A673 (cell line): ENCODE data around the gene FAM83F. TPM values are rescaled to one million over a fixed set of nuclear protein-coding genes. Genes with fewer than 3 reads are reported as not detected.

Source experiments
- BruUV-seq: library from RNA; stranded (reverse); fragments of 400-500 nt; replicated peaks from 2 replicates; lab custom pipeline; 2021; lab: Mats Ljungman, UMichigan
- CTCF ChIA-PET: fragments of 300-600 bp; sonication (Branson Sonifier 250); formaldehyde crosslinking; loops from one replicate; lab custom pipeline; 2022; ENCODE audit warnings: antibody characterized with exemption; lab: Charles Lee
- POLR2A ChIA-PET: fragments of 300-600 bp; sonication (Branson Sonifier 250); formaldehyde crosslinking; loops from one replicate; lab custom pipeline; 2022; ENCODE audit warnings: antibody characterized with exemption; ENCODE audit not compliant: low non-redundant PET; lab: Charles Lee
- DNase-seq: peaks from one replicate; pipeline ENCODE4 v3.0.0-alpha.2; 2015; ENCODE audit warnings: low spot score
- H3K27ac ChIP-seq: fragments of 200-600 bp; sonication (generic); 2 replicates; pipeline ENCODE4 v1.5.1; 2016; ENCODE audit warnings: mixed run types, low read depth, mild to moderate bottlenecking, mixed read lengths, antibody characterized with exemption, low read length; ENCODE audit not compliant: poor library complexity, severe bottlenecking
- H3K27me3 ChIP-seq: fragments of 200-600 bp; sonication (generic); replicated peaks from 2 replicates; pipeline ENCODE4 v1.6.1; 2017; ENCODE audit warnings: mixed run types, low read depth, mild to moderate bottlenecking, mixed read lengths, antibody characterized with exemption, low read length; ENCODE audit not compliant: insufficient read depth, poor library complexity
- H3K36me3 ChIP-seq: fragments of 200-600 bp; sonication (generic); 2 replicates; pipeline ENCODE4 v1.6.1; 2016; ENCODE audit warnings: mixed run types, mild to moderate bottlenecking, mixed read lengths, antibody characterized with exemption, low read length; ENCODE audit not compliant: insufficient read depth, poor library complexity, severe bottlenecking
- H3K4me1 ChIP-seq: fragments of 200-600 bp; sonication (generic); 2 replicates; pipeline ENCODE4 v1.6.1; 2017; ENCODE audit warnings: mixed run types, mild to moderate bottlenecking, mixed read lengths, antibody characterized with exemption, low read length; ENCODE audit not compliant: insufficient read depth, poor library complexity, severe bottlenecking
- H3K4me3 ChIP-seq: fragments of 200-600 bp; sonication (generic); 2 replicates; pipeline ENCODE4 v1.5.1; 2016; ENCODE audit warnings: low read depth, mixed run types, mild to moderate bottlenecking, mixed read lengths, low read length; ENCODE audit not compliant: poor library complexity, severe bottlenecking
- H3K9me3 ChIP-seq: fragments of 200-600 bp; sonication (generic); 2 replicates; pipeline ENCODE4 v1.6.1; 2016; ENCODE audit warnings: mixed run types, low read depth, mild to moderate bottlenecking, mixed read lengths, antibody characterized with exemption, low read length; ENCODE audit not compliant: poor library complexity, severe bottlenecking
- EZH2 ChIP-seq: fragments of 200-600 bp; sonication (generic); IDR thresholded peaks from 2 replicates; pipeline ENCODE4 v1.6.1; 2017; ENCODE audit warnings: borderline replicate concordance, low read depth, mild to moderate bottlenecking, mixed read lengths, antibody characterized with exemption, low read length; ENCODE audit not compliant: poor library complexity, severe bottlenecking
- intact Hi-C: fragments of 100-400 bp; cut with micrococcal nuclease; formaldehyde crosslinking; loops from one replicate; pipeline ENCODE4 v1.10.0; 2022; ENCODE audit not compliant: unreplicated experiment
- total RNA-seq: library from RNA; stranded (reverse); gene quantifications from 2 replicates; pipeline ENCODE4 v1.2.3, GENCODE V29; 2021
- TF ChIP-seq, protein P1 (sequence below): fragments of 300-800, 200-600 bp; sonication (generic); conservative IDR thresholded peaks from 2 replicates; pipeline ENCODE4 v1.5.1; 2017; ENCODE audit warnings: low read depth, mild to moderate bottlenecking, antibody characterized with exemption, low read length, moderate library complexity, mixed read lengths

FAM83F gene
- total RNA-seq, 1 experiment from 2014 or later = not detected

GRCh38 chr22:39952347-39952746, 42.4 kb upstream of the FAM83F start:
- DNase-seq = no peak

GRCh38 chr22:39953101-39953500, 41.7 kb upstream of the FAM83F start:
- Histone ChIP-seq H3K27ac (no peak overlapping the region), H3K36me3 (no peaks in the 10 kb centered on the region), H3K9me3 (no peaks in the 10 kb centered on the region), H3K4me1 (no peaks in the 10 kb centered on the region), H3K27me3 (no peaks in the 10 kb centered on the region), H3K4me3 (no peak overlapping the region)
- POLR2A ChIA-PET = no interaction called here
- intact Hi-C loops = loop anchor here (5.0 kb wide), 1 partner anchor 394 kb away; the partner anchor contains the start of gene ADSL
- no peak for DNase-seq
- TF ChIP-seq EZH2 = no peak
- TF ChIP-seq, protein P1, sequence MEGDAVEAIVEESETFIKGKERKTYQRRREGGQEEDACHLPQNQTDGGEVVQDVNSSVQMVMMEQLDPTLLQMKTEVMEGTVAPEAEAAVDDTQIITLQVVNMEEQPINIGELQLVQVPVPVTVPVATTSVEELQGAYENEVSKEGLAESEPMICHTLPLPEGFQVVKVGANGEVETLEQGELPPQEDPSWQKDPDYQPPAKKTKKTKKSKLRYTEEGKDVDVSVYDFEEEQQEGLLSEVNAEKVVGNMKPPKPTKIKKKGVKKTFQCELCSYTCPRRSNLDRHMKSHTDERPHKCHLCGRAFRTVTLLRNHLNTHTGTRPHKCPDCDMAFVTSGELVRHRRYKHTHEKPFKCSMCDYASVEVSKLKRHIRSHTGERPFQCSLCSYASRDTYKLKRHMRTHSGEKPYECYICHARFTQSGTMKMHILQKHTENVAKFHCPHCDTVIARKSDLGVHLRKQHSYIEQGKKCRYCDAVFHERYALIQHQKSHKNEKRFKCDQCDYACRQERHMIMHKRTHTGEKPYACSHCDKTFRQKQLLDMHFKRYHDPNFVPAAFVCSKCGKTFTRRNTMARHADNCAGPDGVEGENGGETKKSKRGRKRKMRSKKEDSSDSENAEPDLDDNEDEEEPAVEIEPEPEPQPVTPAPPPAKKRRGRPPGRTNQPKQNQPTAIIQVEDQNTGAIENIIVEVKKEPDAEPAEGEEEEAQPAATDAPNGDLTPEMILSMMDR = no peak
- BruUV-seq = no TSS peak
- CTCF ChIA-PET = no interaction called here

More at GRCh38 chr22:39952347-39952746, 42.4 kb upstream of the FAM83F start:
- Histone ChIP-seq H3K27me3 (no peaks in the 10 kb centered on the region), H3K27ac (no peak overlapping the region), H3K4me3 (no peak overlapping the region), H3K9me3 (no peaks in the 10 kb centered on the region), H3K36me3 (no peaks in the 10 kb centered on the region), H3K4me1 (no peaks in the 10 kb centered on the region)
- CTCF ChIA-PET = no interaction called here
- POLR2A ChIA-PET = no interaction called here
- TF ChIP-seq EZH2 = no peak
- TF ChIP-seq, protein P1 = no peak
- BruUV-seq = no TSS peak
- intact Hi-C loops = loop anchor here (5.0 kb wide), 1 partner anchor 395 kb away; the partner anchor contains the start of gene ADSL

GRCh38 chr22:39954584-39955055, 40.1 kb upstream of the FAM83F start:
- POLR2A ChIA-PET = no interaction called here
- Histone ChIP-seq H3K4me1 (no peaks in the 10 kb centered on the region), H3K27me3 (no peaks in the 10 kb centered on the region), H3K27ac (no peak overlapping the region), H3K4me3 (no peak overlapping the region), H3K36me3 (no peaks in the 10 kb centered on the region), H3K9me3 (no peaks in the 10 kb centered on the region)
- intact Hi-C loops = loop anchor here (5.0 kb wide), 1 partner anchor 393 kb away; the partner anchor contains the start of gene ADSL
- no peak for TF ChIP-seq EZH2
- BruUV-seq = no TSS peak
- peak; percentile 58 for DNase-seq
- CTCF ChIA-PET = no interaction called here

DNA sequence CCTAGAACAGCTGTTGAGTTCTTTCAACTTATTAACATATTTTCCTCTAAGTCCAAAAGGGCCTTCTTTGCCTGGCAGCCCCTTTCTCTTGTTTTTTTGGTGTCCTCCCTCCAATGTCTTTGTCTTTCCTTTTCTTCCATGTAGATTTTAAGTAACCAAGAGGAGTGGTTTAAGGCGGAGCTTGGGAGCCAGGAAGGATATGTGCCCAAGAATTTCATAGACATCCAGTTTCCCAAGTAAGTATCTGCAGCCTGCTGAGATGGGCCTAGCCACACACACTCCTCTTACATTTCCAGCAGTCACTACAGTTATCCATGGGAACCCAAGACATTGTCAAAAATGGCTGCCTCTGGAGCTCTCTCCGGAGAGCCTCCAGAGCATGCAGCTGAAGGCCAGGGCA, 39.1 kb upstream of the FAM83F start:
- TF ChIP-seq, protein P1 = no peak
- no peak for TF ChIP-seq EZH2
- DNase-seq = no peak
- ChIA-PET CTCF (interaction anchor here (0.7 kb wide), 1 partner anchor 73 kb away, joined by 7 read pairs; no protein-coding TSS in a partner anchor), POLR2A (no interaction called here)
- intact Hi-C loops = no loop called here
- H3K27ac ChIP-seq = no peak overlapping the region
- H3K4me3 ChIP-seq = no peak overlapping the region
- H3K36me3 ChIP-seq = no peaks in the 10 kb centered on the region
- no TSS peak for BruUV-seq
- no peaks in the 10 kb centered on the region for H3K4me1 ChIP-seq
- no peaks in the 10 kb centered on the region for H3K9me3 ChIP-seq
- H3K27me3 ChIP-seq = no peaks in the 10 kb centered on the region
